ENCODE measurements around the gene ZNF620. TPM values are rescaled to one million over a fixed set of nuclear protein-coding genes. Genes with fewer than 3 reads are reported as not detected.
"Not testable (repeated sequence)": the region's sequence is repeated elsewhere in the genome, so short reads cannot be mapped to it uniquely, and the experiment has no call there.

The ZNF620 gene
- total RNA-seq, 3 donors from 2014 or later: 3.1 to 3.2 (median 3.2) TPM

DNA sequence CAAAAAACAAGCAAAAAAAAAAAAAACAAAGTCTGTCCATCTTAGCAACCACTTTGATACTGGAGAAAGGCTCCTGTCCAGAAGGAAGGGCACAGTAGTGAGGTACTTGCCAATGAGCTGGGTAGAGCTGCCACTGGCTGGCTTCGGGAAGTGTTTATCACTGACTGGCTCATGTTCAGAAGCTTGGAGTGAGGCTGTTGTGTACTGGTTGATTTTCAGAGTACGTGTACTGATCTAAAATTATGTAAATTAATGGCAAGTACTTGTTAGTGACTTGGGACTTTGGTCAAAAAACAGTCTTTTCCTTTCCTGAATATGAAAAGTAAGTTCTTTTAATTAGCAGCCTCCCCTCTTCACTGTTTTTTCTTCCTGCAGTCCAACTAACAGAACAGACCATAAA, 17.9 kb downstream of the ZNF620 start:
- peaks cover 15% of the 10 kb centered on the region for H3K36me3 Mint-ChIP-seq (ENCODE audit: insufficient read depth)
- H3K9me3 Mint-ChIP-seq: no peaks in the 10 kb centered on the region
- DNase-seq (no peak), ATAC-seq (no peak)
- no peaks in the 10 kb centered on the region for H3K27me3 Mint-ChIP-seq (ENCODE audit: low read depth)
- peak overlapping the region; percentile 93 for H3K4me3 Mint-ChIP-seq
- peaks cover 20% of the 10 kb centered on the region for H3K4me1 Mint-ChIP-seq (ENCODE audit: low read depth)

DNA sequence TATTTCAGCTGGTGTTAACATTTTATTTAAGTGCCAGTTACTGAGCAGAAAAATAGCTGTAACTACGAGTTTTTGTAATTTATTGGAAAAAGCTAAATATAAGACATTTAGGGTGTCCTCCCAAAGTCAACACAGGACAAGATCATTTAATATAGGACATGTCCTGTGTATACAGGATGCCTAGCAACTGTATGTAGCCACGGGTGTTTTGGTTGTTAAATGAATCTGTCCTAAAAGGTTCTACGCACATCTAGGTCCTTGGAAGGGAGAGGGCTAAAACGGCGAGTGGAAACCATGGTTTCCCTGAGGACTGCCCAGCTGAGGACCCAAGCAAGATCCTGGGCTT, 18.4 kb downstream of the ZNF620 start:
- ATAC-seq: no peak
- H3K27me3 Mint-ChIP-seq (ENCODE audit: low read depth): no peaks in the 10 kb centered on the region
- peaks cover 20% of the 10 kb centered on the region for H3K4me1 Mint-ChIP-seq (ENCODE audit: low read depth)
- H3K4me3 Mint-ChIP-seq: peak overlapping the region; percentile 93
- DNase-seq: no peak
- no peaks in the 10 kb centered on the region for H3K9me3 Mint-ChIP-seq
- H3K36me3 Mint-ChIP-seq (ENCODE audit: insufficient read depth): peaks cover 18% of the 10 kb centered on the region

DNA sequence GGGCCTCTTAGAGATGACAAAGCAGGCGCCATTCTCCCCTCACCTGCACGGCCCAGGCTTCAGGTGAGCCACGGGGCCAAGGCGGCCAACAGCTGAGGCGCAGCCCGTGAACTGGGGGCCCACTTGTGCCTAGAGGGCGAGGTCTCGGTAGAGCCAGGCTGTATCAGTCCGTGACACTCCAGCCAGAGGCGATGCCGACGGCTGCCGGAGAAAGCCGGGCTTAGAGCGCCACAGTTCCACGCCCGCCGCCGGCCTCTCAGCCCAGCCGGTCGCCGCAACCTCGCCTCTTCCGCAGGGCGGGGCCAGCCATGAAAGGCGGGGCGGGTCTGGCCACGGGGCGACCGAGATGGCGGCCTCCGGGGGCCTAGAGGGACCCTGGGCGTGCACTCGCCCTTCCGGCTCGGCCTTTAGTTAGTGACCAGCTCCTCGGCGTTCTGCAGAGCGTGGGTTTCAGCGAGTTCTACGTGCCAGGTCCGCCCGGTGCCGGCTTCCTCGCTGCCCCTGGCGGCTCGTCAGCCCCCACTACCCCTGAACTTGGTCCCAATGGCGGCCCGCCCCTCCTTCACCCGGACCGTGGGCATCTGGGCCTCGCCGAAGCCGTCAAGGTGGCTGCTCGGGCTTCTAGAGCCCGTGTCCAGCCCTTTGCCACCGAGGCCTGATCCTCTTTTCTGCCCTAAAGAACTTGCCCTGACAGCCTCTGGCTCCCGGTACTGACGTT, 18.9 kb downstream of the ZNF620 start, which contains the start of gene ZNF621:
ZNF621 (plus strand) TSS at position 393 of the 718 bp plus-strand sequence. CDS start 881 bp downstream, outside the sequence.
- ATAC-seq (peak; percentile 99 to 100), DNase-seq (peak; percentile 72)
- Mint-ChIP-seq H3K36me3 (ENCODE audit: insufficient read depth) (peaks cover 22% of the 10 kb centered on the region), H3K27me3 (ENCODE audit: low read depth) (no peaks in the 10 kb centered on the region), H3K4me1 (ENCODE audit: low read depth) (peaks cover 20% of the 10 kb centered on the region), H3K9me3 (no peaks in the 10 kb centered on the region), H3K4me3 (peak within 1 kb of the TSS; percentile 93)

DNA sequence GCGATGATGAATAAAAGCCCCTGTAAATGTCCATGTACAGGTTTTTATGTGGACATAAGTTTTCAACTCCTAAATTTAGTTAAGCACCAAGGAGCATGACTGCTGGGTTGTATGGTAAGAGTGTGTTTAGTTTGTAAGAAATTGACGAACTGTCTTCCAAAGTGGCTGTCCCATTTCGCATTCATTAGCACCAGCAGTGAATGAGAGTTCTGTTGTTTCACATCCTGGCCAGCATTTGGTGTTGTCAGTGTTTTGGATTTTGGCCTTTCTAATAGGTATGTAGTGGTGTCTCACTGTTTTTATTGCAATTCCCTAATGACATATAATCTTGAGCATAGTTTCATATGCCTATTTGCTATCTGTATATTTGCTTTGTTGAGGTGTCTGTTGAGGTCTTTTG, 22.6 kb downstream of the ZNF620 start:
- Mint-ChIP-seq H3K27me3 (ENCODE audit: low read depth) (no peaks in the 10 kb centered on the region), H3K9me3 (peaks cover 15% of the 10 kb centered on the region)
- no peak for DNase-seq

DNA sequence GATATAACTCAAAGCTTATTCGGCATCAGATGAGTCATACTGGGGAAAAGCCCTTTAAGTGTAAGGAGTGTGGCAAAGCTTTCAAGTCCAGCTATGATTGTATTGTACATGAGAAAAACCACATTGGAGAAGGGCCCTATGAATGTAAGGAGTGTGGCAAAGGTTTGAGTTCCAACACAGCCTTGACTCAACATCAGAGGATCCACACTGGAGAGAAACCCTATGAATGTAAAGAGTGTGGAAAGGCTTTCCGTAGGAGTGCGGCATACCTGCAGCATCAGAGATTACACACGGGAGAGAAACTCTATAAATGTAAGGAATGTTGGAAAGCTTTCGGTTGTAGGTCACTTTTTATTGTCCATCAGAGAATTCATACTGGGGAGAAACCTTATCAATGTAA, 26.4 kb downstream of the ZNF620 start:
- Mint-ChIP-seq H3K9me3 (peaks cover 21% of the 10 kb centered on the region), H3K4me1 (ENCODE audit: low read depth) (no peaks in the 10 kb centered on the region), H3K4me3 (no peak overlapping the region), H3K36me3 (ENCODE audit: insufficient read depth) (peaks cover 74% of the 10 kb centered on the region), H3K27me3 (ENCODE audit: low read depth) (no peaks in the 10 kb centered on the region)
- DNase-seq: no peak
- ATAC-seq: no peak

More for the DNA sequence above, 22.6 kb downstream of the ZNF620 start:
- Mint-ChIP-seq H3K4me3 (no peak overlapping the region), H3K4me1 (ENCODE audit: low read depth) (peaks cover 20% of the 10 kb centered on the region), H3K36me3 (ENCODE audit: insufficient read depth) (peaks cover 51% of the 10 kb centered on the region)
- no peak for ATAC-seq

DNA sequence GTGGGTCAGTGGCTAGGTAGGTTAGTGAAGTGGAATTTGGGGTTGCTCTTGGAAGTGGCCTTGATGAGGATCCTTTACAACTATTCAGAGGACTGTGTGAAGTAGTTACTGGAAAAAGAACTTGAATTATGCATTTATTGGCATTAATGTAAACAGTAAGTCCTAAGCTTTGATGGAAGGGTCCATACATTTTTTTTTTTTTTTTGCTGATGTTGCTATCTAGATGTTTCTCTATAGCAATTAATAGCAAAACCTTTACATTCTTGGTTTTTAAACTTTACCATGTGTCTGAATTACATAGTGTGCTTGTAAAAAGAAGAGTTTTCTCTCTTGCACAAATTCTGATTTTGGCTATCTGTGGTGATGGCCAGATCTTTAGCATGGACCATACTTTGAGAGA, 28.4 kb downstream of the ZNF620 start:
- DNase-seq: no peak
- Mint-ChIP-seq H3K36me3 (ENCODE audit: insufficient read depth) (peaks cover 74% of the 10 kb centered on the region), H3K9me3 (peaks cover 32% of the 10 kb centered on the region), H3K4me1 (ENCODE audit: low read depth) (no peaks in the 10 kb centered on the region), H3K27me3 (ENCODE audit: low read depth) (no peaks in the 10 kb centered on the region), H3K4me3 (no peak overlapping the region)
- no peak for ATAC-seq

DNA sequence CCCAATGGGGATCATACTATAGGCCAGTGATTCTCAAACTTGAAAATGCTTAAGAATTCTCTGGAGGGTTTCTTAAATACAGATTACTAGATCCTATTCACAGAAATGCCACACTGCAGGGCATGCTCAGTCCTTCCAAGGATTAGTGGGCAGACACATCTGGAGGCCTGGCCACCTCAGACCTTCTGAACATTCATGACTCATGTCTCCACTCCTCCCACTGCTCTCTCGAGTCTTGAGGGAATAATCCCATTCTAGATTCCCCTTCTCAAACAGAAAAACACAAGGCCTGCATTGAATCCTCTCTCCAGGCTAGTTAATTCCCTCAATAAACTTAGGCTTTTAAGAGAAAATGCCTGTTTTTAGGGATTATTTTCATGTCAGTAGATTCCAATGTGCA, 41.0 kb downstream of the ZNF620 start:
- DNase-seq (no peak), ATAC-seq (no peak)
- peaks cover 4% of the 10 kb centered on the region for H3K36me3 Mint-ChIP-seq (ENCODE audit: insufficient read depth)
- no peaks in the 10 kb centered on the region for H3K27me3 Mint-ChIP-seq (ENCODE audit: low read depth)
- H3K9me3 Mint-ChIP-seq: no peaks in the 10 kb centered on the region
- H3K4me3 Mint-ChIP-seq: no peak overlapping the region
- H3K4me1 Mint-ChIP-seq (ENCODE audit: low read depth): no peaks in the 10 kb centered on the region

DNA sequence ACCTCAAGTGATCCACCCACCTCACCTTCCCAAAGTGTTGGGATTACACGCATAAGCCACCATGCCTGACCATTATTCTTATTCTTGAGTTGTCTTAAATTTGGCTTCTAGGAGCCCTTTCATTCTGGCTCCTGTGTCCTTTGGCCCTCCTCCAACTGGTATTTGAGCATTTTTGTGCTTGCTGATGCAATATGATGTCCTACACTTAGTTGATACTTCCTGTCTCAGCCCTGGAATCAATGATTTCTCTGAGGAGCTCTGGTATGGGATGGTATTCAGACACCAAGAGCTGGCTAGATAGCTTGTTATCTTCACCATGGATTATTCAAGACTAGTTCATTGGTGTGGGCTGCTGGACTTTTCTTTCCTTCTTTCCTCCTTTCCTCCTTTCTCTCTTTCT, 44.3 kb downstream of the ZNF620 start:
- no peaks in the 10 kb centered on the region for H3K9me3 Mint-ChIP-seq
- H3K4me1 Mint-ChIP-seq (ENCODE audit: low read depth): no peaks in the 10 kb centered on the region
- peaks cover 4% of the 10 kb centered on the region for H3K36me3 Mint-ChIP-seq (ENCODE audit: insufficient read depth)
- H3K27me3 Mint-ChIP-seq (ENCODE audit: low read depth): no peaks in the 10 kb centered on the region
- H3K4me3 Mint-ChIP-seq: no peak overlapping the region
- ATAC-seq (no peak), DNase-seq (no peak)

DNA sequence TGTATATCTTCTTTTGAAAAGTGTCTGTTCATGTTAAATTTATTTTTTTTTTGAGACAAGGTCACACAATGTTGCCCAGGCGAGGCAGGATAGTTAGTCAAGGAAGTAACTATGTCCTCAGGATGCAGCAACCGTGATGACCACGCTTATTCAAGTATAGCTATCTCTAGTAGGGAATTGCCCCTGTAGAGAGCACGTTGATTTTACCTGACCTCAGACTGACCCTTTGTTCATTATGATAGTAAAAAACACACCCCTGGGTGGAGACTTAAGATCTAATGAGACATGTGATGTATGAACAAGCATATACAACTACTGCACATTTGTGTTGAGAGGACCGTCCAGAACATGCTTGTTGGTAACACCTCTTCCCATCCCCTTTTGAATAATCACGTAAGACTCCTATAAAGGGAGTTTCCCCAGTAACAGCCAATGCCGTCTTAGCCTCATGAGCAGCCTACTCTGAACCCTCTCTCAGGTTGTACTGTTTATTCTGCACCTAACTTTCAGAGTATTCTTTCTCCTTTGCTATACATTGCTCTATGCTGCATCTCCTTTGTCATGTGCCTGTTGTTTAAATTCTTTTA, 51.8 kb downstream of the ZNF620 start:
- no peaks in the 10 kb centered on the region for H3K4me1 Mint-ChIP-seq (ENCODE audit: low read depth)
- DNase-seq: no peak
- no peaks in the 10 kb centered on the region for H3K9me3 Mint-ChIP-seq
- H3K4me3 Mint-ChIP-seq: no peak overlapping the region
- ATAC-seq: no peak
- H3K27me3 Mint-ChIP-seq (ENCODE audit: low read depth): no peaks in the 10 kb centered on the region
- no peaks in the 10 kb centered on the region for H3K36me3 Mint-ChIP-seq (ENCODE audit: insufficient read depth)

DNA sequence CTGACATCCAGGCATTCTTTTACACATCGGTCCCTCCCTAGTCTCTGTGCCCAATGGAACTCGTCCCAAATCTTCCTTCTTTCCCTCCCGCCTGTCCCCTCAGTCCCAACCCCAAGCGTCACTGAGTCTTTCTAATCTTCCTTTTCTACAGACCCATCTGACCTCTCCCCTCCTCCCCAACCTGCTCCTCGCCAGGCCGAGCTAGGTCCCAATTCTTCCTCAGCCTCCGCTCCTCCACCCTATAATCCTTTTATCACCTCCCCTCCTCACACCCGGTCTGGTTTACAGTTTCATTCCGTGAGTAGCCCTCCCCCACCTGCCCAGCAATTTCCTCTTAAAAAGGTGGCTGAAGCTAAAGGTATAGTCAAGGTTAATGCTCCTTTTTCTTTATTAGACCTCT, 56.6 kb downstream of the ZNF620 start:
- H3K4me1 Mint-ChIP-seq (ENCODE audit: low read depth); H3K27me3 Mint-ChIP-seq (ENCODE audit: low read depth); DNase-seq; ATAC-seq; H3K4me3 Mint-ChIP-seq; H3K36me3 Mint-ChIP-seq (ENCODE audit: insufficient read depth); H3K9me3 Mint-ChIP-seq: not testable (repeated sequence)

DNA sequence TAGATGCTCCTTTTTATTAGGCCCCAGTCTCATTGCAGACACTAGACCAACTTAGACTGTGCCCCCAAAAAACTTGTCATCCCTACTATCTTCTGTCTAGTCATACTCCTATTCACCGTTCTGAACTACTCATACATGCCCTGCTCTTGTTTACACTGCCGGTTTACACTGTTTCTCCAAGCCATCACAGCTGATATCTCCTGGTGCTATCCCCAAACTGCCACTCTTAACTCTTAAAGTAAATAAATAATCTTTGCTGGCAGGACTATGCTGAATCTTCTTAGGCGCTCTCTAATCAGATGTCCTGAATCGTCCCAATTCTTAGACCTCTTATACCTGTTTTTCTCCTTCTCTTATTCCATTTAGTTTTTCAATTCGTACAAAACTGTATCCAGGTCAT, 59.8 kb downstream of the ZNF620 start:
- H3K4me1 Mint-ChIP-seq (ENCODE audit: low read depth); H3K4me3 Mint-ChIP-seq; ATAC-seq; DNase-seq; H3K9me3 Mint-ChIP-seq; H3K27me3 Mint-ChIP-seq (ENCODE audit: low read depth); H3K36me3 Mint-ChIP-seq (ENCODE audit: insufficient read depth): not testable (repeated sequence)

DNA sequence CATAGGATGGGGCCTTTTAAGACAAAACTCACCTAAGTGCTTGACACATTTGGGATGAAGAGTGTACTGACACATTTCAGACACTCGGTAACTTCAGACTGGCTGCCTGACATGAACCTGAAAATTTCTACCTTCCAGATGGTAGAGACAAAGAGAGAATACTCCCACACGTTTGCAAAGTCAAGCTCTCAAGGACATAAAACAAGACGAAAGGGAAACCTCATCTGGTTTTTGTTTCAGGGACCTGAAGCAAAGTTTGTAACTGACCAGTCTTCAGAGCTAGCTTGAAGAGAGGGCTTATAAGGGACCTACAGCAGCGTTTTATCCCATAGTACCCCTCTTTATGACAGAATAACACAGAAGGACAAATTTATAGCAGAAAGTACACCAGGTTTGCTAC, 60.9 kb downstream of the ZNF620 start:
- peaks cover 1% of the 10 kb centered on the region for H3K27me3 Mint-ChIP-seq (ENCODE audit: low read depth)
- H3K9me3 Mint-ChIP-seq: no peaks in the 10 kb centered on the region
- H3K36me3 Mint-ChIP-seq (ENCODE audit: insufficient read depth): no peaks in the 10 kb centered on the region

More for the DNA sequence above, 60.9 kb downstream of the ZNF620 start:
- ATAC-seq: no peak
- H3K4me1 Mint-ChIP-seq (ENCODE audit: low read depth): no peaks in the 10 kb centered on the region
- no peak for DNase-seq
- H3K4me3 Mint-ChIP-seq: no peak overlapping the region

Other genes with a start within 250 kb of the ZNF620 start
- gene EIF1B, start 196.3 kb upstream of the ZNF620 start, total RNA-seq: 10 to 100 TPM; 83.4 to 87.0 (median 83.5) TPM
- gene ENTPD3, start 118.9 kb upstream of the ZNF620 start, total RNA-seq: not detected
- gene RPL14, start 48.7 kb upstream of the ZNF620 start, total RNA-seq: 1,000 to 10,000 TPM; 3,658 to 4,119 (median 4,117) TPM
- gene ZNF619, start 28.9 kb upstream of the ZNF620 start, total RNA-seq: 1 to 10 TPM; 3.0 to 4.4 (median 3.0) TPM
- gene ZNF621, start 18.9 kb downstream of the ZNF620 start, total RNA-seq: 10 to 100 TPM; 10.4 to 11.8 (median 11.1) TPM